Suprapubic skin (tissue), 4 donors: ENCODE results near the gene HNRNPC. TPM values are rescaled to one million over a fixed set of nuclear protein-coding genes. Genes with fewer than 3 reads are reported as not detected.

ENCODE experiments used
- DNase-seq, 2 donors: peaks; one replicate each; pipeline ENCODE4 v3.0.0-alpha.2; 2019; ENCODE audit warnings: low spot score in 2 of 2
- H3K27ac ChIP-seq: fragments of 200-600 bp; sonication (generic); one replicate; pipeline ENCODE4 v1.5.1; 2019
- H3K27me3 ChIP-seq: fragments of 200-600 bp; sonication (generic); one replicate; pipeline ENCODE4 v1.5.1; 2019
- H3K36me3 ChIP-seq: fragments of 200-600 bp; sonication (generic); one replicate; pipeline ENCODE4 v1.5.1; 2019
- H3K4me1 ChIP-seq: fragments of 200-600 bp; sonication (generic); one replicate; pipeline ENCODE4 v1.5.1; 2019
- H3K4me3 ChIP-seq: fragments of 200-600 bp; sonication (generic); one replicate; pipeline ENCODE4 v1.5.1; 2019; ENCODE audit warnings: mild to moderate bottlenecking
- H3K9me3 ChIP-seq: fragments of 200-600 bp; sonication (generic); one replicate; pipeline ENCODE4 v1.5.1; 2019
- EP300 ChIP-seq: sonication (generic); formaldehyde crosslinking; IDR thresholded peaks from one replicate; pipeline ENCODE4 v1.6.1; 2017; ENCODE audit warnings: antibody characterized with exemption
- POLR2A ChIP-seq, 2 donors: fragments of 450-650 bp; IDR thresholded peaks; one replicate each; pipeline ENCODE4 v1.6.1; 2017; ENCODE audit warnings: antibody characterized with exemption in 2 of 2, mild to moderate bottlenecking in 2 of 2, moderate library complexity in 2 of 2
- POLR2AphosphoS5 ChIP-seq, 3 donors: sonication (generic); formaldehyde crosslinking; IDR thresholded peaks; one replicate each; pipeline ENCODE4 v1.6.1; 2017; ENCODE audit warnings: antibody characterized with exemption in 3 of 3
- WGBS: methylation state at CpG from one replicate; pipeline ENCODE4 v1.1.5; 2018; 5-methylcytosine and 5-hydroxymethylcytosine counted together
- total RNA-seq, 4 donors: library from RNA; depleted of rRNA; stranded (reverse); fragments of >200 nt; gene quantifications; one replicate each; pipeline ENCODE4 v1.1.0, GENCODE V29; 2016
- TF ChIP-seq, protein P1 (sequence below), 2 donors: fragments of 200-600 bp in 1 of 2; fragments of 450-650 bp in 1 of 2; sonication (generic) in 1 of 2; IDR thresholded peaks; one replicate each; pipeline ENCODE4 v1.5.1; 2016 to 2019; ENCODE audit warnings: antibody characterized with exemption in 2 of 2, mild to moderate bottlenecking in 1 of 2, moderate library complexity in 1 of 2

The HNRNPC gene
- total RNA-seq, 4 donors from 2014 or later = 355 to 512 (median 409) TPM

DNA sequence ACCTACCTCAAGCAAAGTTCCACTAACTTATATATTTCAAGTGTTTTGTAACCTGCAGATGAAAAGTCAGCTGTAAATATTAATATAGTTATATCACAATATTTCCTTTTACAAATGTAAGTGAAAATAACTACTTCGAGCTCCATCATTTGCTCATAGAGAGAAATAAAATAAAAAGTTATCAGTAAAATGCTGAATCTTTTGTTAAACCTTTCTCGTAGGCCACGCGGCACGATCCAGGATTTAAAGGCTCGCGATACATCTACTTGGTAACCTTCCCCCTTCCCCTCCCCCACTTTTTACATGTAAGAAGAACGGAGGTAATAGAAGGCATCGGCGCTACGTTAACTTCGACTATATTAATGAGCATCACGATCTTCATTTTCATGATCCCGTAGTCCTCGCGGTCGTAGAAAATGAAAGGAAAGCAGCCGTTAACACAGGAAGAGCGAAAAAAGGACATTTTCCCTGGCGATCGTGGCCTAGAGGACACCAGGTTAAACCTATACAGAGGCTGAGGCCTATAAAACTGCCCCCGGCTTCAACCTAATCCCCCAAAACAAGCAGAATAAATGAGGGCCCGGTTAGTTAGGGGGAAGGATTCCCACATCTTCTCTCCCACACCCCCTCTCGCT lies 508 bp downstream of the HNRNPC start:
- TF ChIP-seq POLR2AphosphoS5 (IDR thresholded peaks at IDR 0.05) (no peak), POLR2A (IDR thresholded peaks at IDR 0.05) (no peak), EP300 (no peak)
- TF ChIP-seq, protein P1, sequence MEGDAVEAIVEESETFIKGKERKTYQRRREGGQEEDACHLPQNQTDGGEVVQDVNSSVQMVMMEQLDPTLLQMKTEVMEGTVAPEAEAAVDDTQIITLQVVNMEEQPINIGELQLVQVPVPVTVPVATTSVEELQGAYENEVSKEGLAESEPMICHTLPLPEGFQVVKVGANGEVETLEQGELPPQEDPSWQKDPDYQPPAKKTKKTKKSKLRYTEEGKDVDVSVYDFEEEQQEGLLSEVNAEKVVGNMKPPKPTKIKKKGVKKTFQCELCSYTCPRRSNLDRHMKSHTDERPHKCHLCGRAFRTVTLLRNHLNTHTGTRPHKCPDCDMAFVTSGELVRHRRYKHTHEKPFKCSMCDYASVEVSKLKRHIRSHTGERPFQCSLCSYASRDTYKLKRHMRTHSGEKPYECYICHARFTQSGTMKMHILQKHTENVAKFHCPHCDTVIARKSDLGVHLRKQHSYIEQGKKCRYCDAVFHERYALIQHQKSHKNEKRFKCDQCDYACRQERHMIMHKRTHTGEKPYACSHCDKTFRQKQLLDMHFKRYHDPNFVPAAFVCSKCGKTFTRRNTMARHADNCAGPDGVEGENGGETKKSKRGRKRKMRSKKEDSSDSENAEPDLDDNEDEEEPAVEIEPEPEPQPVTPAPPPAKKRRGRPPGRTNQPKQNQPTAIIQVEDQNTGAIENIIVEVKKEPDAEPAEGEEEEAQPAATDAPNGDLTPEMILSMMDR (IDR thresholded peaks at IDR 0.05) = no peak
- DNase-seq = no peak
- Histone ChIP-seq H3K27me3 (no peaks in the 10 kb centered on the region), H3K4me1 (peaks cover 47% of the 10 kb centered on the region), H3K36me3 (peaks cover 12% of the 10 kb centered on the region), H3K4me3 (peak overlapping the region; percentile 70), H3K9me3 (no peaks in the 10 kb centered on the region), H3K27ac (peak overlapping the region; percentile 94)
- under 1% methylated on average over 24 of the region's 24 CpGs for WGBS

DNA sequence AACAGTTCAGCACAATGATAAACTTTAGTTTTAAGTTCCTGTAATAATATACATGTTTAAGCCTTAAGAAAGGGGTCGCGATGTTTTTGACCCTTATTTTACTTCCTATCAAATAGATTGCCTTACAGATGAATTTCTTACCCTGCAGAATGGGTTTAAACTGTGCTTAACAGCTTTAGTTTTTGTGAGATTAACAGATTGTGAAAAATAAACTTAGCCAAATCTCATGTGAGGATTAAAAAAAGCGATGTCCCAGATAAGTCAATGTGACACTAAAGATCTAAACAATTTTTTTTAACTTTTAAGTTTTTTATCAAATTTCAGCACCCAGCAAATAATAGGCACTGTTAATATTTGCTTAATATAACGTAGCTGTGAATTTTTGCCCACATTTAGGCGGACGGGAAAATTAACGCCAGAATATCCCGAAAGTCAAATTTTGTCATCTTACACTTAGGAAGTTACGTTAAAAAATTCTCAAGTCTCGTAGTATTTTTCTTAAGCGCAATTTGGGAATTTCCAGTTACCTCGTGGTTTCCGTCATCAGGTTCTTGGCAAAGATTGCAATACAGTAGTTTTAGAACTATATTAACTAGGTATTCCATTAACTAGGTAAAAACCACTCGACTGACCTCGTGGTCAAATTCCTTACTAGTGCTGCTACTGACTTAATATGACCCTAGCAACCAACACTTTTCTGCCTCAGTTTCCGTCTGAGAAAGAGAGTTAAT lies 1.2 kb downstream of the HNRNPC start:
- Histone ChIP-seq H3K9me3 (no peaks in the 10 kb centered on the region), H3K27ac (peak overlapping the region; percentile 94), H3K27me3 (no peaks in the 10 kb centered on the region), H3K4me3 (peak overlapping the region; percentile 70), H3K36me3 (peaks cover 18% of the 10 kb centered on the region), H3K4me1 (peaks cover 54% of the 10 kb centered on the region)
- DNase-seq = no peak
- TF ChIP-seq, protein P1 (IDR thresholded peaks at IDR 0.05) = no peak
- no peak for TF ChIP-seq POLR2A (IDR thresholded peaks at IDR 0.05)
- TF ChIP-seq EP300 = no peak
- TF ChIP-seq POLR2AphosphoS5 (IDR thresholded peaks at IDR 0.05) = no peak
- under 1% methylated on average over 16 of the region's 16 CpGs for WGBS

DNA sequence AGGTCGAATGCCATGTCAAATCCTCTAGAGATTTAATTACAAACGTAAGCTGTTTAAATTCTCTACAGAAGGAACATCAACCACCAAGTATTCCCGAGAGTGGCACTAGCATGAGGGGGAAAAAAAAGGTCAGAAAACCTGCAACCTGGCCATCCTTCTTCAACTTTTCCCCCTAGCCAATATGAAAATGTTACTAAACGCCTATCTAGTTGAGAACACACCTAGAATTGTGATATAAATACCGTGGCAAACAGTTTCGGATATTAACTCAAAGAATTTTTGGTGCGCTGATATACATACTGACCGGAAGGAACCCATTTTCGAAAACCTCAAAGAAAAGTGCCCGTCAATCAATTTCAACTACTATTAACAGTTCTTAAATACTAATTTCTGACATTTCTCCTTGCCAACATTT lies 1.8 kb downstream of the HNRNPC start:
- peak overlapping the region; percentile 12 for H3K27ac ChIP-seq
- H3K9me3 ChIP-seq = no peaks in the 10 kb centered on the region
- H3K4me3 ChIP-seq = peak overlapping the region; percentile 70
- H3K4me1 ChIP-seq = peaks cover 60% of the 10 kb centered on the region
- WGBS = 3% methylated on average over 10 of the region's 10 CpGs
- TF ChIP-seq EP300 = no peak
- DNase-seq = no peak
- H3K36me3 ChIP-seq = peaks cover 23% of the 10 kb centered on the region
- no peaks in the 10 kb centered on the region for H3K27me3 ChIP-seq

DNA sequence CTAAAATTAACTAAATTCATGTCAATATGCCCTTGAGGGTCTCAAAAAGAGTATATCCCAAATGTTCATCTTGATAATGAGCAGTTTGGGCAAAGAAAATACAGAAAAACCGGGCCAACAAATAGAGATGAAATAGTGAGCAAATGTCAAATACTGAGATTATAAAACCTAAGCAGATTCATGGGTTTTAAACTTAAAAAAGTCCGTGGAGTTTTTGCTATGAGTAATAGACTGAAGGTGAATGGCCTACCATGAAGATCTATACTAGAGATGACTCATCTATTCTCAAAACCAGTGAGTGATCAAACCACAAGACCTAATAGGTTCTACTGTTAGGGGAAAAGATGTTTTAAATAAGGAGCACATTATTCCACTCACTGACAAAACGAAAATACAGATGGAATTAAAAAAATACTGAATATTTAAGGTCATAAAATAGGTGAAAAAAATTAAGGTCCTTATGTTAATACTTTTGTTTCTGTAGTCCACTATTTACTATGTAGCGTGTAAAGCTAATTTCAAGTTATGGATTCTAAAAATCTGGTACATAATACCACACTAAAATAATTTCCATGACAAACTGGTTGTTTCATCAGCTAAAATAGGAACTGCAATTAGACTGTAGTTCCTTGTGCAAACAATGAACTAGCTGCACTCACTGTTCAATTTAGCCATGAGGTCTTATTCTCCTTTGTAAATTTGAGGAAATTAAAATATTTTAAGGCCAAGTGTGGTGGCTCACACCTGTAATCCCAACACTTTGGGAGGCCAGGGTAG lies 5.0 kb downstream of the HNRNPC start:
- DNase-seq = no peak
- Histone ChIP-seq H3K9me3 (no peaks in the 10 kb centered on the region), H3K4me3 (no peak overlapping the region), H3K36me3 (peaks cover 49% of the 10 kb centered on the region), H3K27me3 (no peaks in the 10 kb centered on the region), H3K27ac (peak overlapping the region; percentile 2), H3K4me1 (peaks cover 69% of the 10 kb centered on the region)
- TF ChIP-seq, protein P1 (IDR thresholded peaks at IDR 0.05) = no peak
- TF ChIP-seq POLR2AphosphoS5 (IDR thresholded peaks at IDR 0.05) = no peak
- 43% methylated on average over 4 of the region's 4 CpGs for WGBS

DNA sequence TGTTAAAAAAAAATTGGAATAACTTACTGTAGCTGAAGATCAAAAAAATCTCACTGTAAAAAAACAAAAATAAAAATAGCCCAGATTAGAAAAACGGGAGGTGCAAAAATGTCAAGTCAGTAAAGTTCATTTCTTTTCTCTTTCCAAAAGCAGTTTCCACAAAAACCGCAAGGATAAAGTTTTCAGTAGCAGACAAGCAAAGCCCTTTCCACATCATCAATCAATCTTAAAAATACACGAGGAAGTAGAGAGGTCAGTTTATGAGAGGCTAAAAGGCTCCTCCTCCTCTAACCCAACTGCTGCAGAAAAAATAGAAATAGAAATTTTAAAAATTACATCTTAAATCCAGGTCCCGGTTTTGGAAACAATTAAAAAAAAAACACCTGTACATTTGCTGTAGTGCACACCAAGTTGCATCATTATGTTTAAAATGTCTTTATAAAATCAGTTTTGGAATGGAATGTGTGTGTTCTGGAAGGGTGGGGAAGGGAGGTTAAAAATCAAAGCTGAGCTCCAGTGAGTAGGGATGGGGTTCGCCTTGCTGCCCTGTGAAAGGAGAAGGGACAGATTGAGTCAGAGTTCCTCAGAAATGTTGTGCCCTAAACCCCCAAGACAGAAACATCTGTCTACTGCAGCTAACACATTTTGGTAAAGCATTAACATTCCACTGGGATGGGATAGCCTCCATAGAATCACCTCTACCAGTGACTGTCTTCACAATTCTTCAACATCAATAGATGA lies 5.8 kb downstream of the HNRNPC start:
- Histone ChIP-seq H3K4me1 (peaks cover 76% of the 10 kb centered on the region), H3K27me3 (no peaks in the 10 kb centered on the region), H3K36me3 (peaks cover 52% of the 10 kb centered on the region), H3K9me3 (no peaks in the 10 kb centered on the region), H3K27ac (peak overlapping the region; percentile 2), H3K4me3 (no peak overlapping the region)
- no peak for DNase-seq
- no peak for TF ChIP-seq EP300
- 23% methylated on average over 5 of the region's 5 CpGs for WGBS
